PC-3 (cell line): ENCODE measurements around the gene FDX1. TPM values are rescaled to one million over a fixed set of nuclear protein-coding genes. Genes with fewer than 3 reads are reported as not detected.

Experiments used
- ATAC-seq: fragments of 200-7000 bp; cut with Tn5 transposase; 2 replicates; pipeline ENCODE4 v1.9.1; 2020; ENCODE audit warnings: mild to moderate bottlenecking, moderate library complexity
- BruUV-seq: library from RNA; stranded (reverse); fragments of 400-500 nt; replicated peaks from 2 replicates; lab custom pipeline; 2021; lab: Mats Ljungman, UMichigan
- CTCF ChIA-PET: fragments of 300-600 bp; sonication (Branson Sonifier 250); formaldehyde crosslinking; loops from one replicate; lab custom pipeline; 2022; ENCODE audit warnings: antibody characterized with exemption; lab: Charles Lee
- POLR2A ChIA-PET: fragments of 300-600 bp; sonication (Branson Sonifier 250); formaldehyde crosslinking; loops from one replicate; lab custom pipeline; 2022; ENCODE audit warnings: antibody characterized with exemption; ENCODE audit not compliant: unreplicated experiment; lab: Charles Lee
- DNase-seq: peaks from one replicate; pipeline ENCODE4 v3.0.0-alpha.2; 2015
- H2AFZ ChIP-seq: fragments of 300-600 bp; sonication (generic); 2 replicates; pipeline ENCODE4 v1.6.0; 2016; ENCODE audit warnings: antibody characterized with exemption, low read length
- H3F3A ChIP-seq: fragments of 300-600 bp; sonication (generic); one replicate; pipeline ENCODE4 v1.6.0; 2017; ENCODE audit warnings: antibody characterized with exemption, low read length, control low read depth, mild to moderate bottlenecking; ENCODE audit not compliant: unreplicated experiment
- H3K27ac ChIP-seq: fragments of 300-600 bp; sonication (generic); 2 replicates; pipeline ENCODE4 v1.5.1; 2016; ENCODE audit warnings: mild to moderate bottlenecking, low read length
- H3K27me3 ChIP-seq: fragments of 300-600 bp; sonication (generic); 2 replicates; pipeline ENCODE4 v1.6.1; 2016; ENCODE audit warnings: low read length, mixed read lengths
- H3K36me3 ChIP-seq: fragments of 300-600 bp; sonication (generic); 2 replicates; pipeline ENCODE4 v1.6.1; 2016; ENCODE audit warnings: low read depth, mixed run types, low read length, mixed read lengths
- H3K4me1 ChIP-seq: fragments of 300-600 bp; sonication (generic); 2 replicates; pipeline ENCODE4 v1.5.1; 2016; ENCODE audit warnings: low read length; ENCODE audit not compliant: insufficient read depth
- H3K4me2 ChIP-seq: fragments of 300-600 bp; sonication (generic); 2 replicates; pipeline ENCODE4 v1.6.0; 2016; ENCODE audit warnings: low read length
- H3K4me3 ChIP-seq: fragments of 300-600 bp; sonication (generic); 2 replicates; pipeline ENCODE4 v1.5.1; 2016; ENCODE audit warnings: mild to moderate bottlenecking, low read length, mixed read lengths
- H3K79me2 ChIP-seq: fragments of 300-600 bp; sonication (generic); 2 replicates; pipeline ENCODE4 v1.6.1; 2017; ENCODE audit warnings: low read length, mixed read lengths
- H3K9ac ChIP-seq: fragments of 300-600 bp; sonication (generic); 2 replicates; pipeline ENCODE4 v1.6.0; 2016; ENCODE audit warnings: mild to moderate bottlenecking, low read length
- H3K9me2 ChIP-seq: fragments of 300-600 bp; sonication (generic); replicated peaks from 2 replicates; pipeline ENCODE4 v1.6.1; 2016; ENCODE audit warnings: mixed run types, low read length, mixed read lengths
- H3K9me3 ChIP-seq: fragments of 300-600 bp; sonication (generic); 2 replicates; pipeline ENCODE4 v1.6.1; 2016; ENCODE audit warnings: low read length, mixed read lengths
- H4K20me1 ChIP-seq: fragments of 300-600 bp; sonication (generic); 2 replicates; pipeline ENCODE4 v1.6.1; 2016; ENCODE audit warnings: low read length, mixed read lengths
- EZH2 ChIP-seq: fragments of 300-600 bp; sonication (generic); IDR thresholded peaks from one replicate; pipeline ENCODE4 v1.6.1; 2017; ENCODE audit warnings: antibody characterized with exemption, mild to moderate bottlenecking, low read length; ENCODE audit not compliant: unreplicated experiment
- EZH2phosphoT487 ChIP-seq: fragments of 300-600 bp; sonication (generic); IDR thresholded peaks from 2 replicates; pipeline ENCODE4 v1.6.1; 2018; ENCODE audit warnings: mild to moderate bottlenecking, antibody characterized with exemption, low read length, borderline replicate concordance
- intact Hi-C: fragments of 100-400 bp; cut with micrococcal nuclease; formaldehyde crosslinking; loops from 2 replicates; pipeline ENCODE4 v1.9.0; 2023
- total RNA-seq: library from RNA; depleted of rRNA; stranded (reverse); fragments of >200 nt; gene quantifications from 2 replicates; pipeline ENCODE4 v1.2.3, GENCODE V29; 2014
- TF ChIP-seq, protein P1 (sequence below): fragments of 300-600 bp; sonication (generic); conservative IDR thresholded peaks from 2 replicates; pipeline ENCODE4 v1.5.1; 2017; ENCODE audit warnings: antibody characterized with exemption, low read depth, mild to moderate bottlenecking, low read length

The FDX1 gene
- total RNA-seq, 1 experiment from 2014 or later: 14.8 TPM

DNA sequence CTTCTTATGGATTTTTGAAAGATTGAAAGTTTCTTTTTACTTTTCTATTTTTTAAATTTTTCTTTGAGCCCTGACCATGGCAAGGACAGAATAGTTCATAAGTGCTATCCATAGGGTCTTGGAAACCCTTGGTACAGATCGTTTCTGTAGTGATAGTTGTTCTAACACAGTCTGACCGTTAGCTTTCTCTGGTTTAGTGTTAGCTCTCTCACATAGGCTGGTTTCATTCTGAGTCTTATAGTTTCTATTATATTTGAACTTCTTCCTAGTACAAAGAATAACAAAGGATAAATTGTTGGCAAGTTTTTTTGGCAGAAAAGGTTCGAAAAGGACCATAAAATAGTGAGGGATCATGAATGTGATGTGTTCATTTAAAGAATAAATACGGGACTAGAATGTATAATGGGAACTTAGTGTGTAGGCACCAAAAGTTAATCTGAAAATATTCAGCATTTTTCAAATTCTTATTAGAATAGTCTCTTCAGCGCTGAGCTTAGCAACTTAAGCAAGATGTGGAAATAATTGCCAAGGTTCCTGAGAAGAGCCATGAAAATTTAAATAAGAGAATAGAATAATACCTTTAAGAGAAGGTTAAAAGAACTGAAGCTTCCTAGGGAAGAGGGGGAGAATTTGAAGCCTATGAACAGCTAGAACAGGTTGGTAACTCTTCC is 24.1 kb downstream of the FDX1 start:
- TF ChIP-seq EZH2 (no peak), EZH2phosphoT487 (no peak)
- TF ChIP-seq, protein P1, sequence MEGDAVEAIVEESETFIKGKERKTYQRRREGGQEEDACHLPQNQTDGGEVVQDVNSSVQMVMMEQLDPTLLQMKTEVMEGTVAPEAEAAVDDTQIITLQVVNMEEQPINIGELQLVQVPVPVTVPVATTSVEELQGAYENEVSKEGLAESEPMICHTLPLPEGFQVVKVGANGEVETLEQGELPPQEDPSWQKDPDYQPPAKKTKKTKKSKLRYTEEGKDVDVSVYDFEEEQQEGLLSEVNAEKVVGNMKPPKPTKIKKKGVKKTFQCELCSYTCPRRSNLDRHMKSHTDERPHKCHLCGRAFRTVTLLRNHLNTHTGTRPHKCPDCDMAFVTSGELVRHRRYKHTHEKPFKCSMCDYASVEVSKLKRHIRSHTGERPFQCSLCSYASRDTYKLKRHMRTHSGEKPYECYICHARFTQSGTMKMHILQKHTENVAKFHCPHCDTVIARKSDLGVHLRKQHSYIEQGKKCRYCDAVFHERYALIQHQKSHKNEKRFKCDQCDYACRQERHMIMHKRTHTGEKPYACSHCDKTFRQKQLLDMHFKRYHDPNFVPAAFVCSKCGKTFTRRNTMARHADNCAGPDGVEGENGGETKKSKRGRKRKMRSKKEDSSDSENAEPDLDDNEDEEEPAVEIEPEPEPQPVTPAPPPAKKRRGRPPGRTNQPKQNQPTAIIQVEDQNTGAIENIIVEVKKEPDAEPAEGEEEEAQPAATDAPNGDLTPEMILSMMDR: no peak
- no peaks in the 10 kb centered on the region for H4K20me1 ChIP-seq
- no peaks in the 10 kb centered on the region for H3K27me3 ChIP-seq
- H3K9me3 ChIP-seq: no peaks in the 10 kb centered on the region
- BruUV-seq: no TSS peak
- H3F3A ChIP-seq: no peaks in the 10 kb centered on the region
- no peaks in the 10 kb centered on the region for H3K79me2 ChIP-seq
- ATAC-seq: no peak
- CTCF ChIA-PET: no interaction called here
- intact Hi-C loops: no loop called here
- H2AFZ ChIP-seq: no peak overlapping the region
- H3K4me1 ChIP-seq: no peaks in the 10 kb centered on the region
- POLR2A ChIA-PET: no interaction called here
- H3K9ac ChIP-seq: no peak overlapping the region
- H3K27ac ChIP-seq: no peak overlapping the region
- no peak for DNase-seq
- no peak overlapping the region for H3K4me3 ChIP-seq
- no peak overlapping the region for H3K4me2 ChIP-seq
- no peaks in the 10 kb centered on the region; the same call in 1 of the 2 replicates for H3K36me3 ChIP-seq
- H3K9me2 ChIP-seq: no peaks in the 10 kb centered on the region

DNA sequence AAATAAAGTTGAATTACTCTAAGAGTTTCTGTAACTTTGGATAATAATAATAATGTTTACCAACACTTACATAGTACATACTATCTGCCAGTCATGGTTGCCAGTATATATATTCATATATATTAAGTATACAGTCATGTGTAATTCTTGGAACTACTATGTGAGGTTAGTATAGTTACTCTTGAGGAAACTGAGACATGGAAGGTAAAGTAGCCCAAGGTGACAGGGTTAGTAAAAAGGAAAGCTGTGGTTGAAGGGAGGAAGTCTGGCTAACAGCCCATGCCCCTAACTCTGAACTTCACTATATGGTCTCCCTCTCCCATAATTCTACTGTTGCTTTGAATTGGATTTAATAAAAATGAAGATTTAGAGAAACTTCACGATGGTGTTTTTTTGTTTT is 24.9 kb downstream of the FDX1 start:
- CTCF ChIA-PET: no interaction called here
- Histone ChIP-seq H3K27ac (no peak overlapping the region), H3F3A (no peaks in the 10 kb centered on the region), H3K9me2 (no peaks in the 10 kb centered on the region), H2AFZ (no peak overlapping the region), H3K4me1 (no peaks in the 10 kb centered on the region), H3K9ac (no peak overlapping the region), H4K20me1 (0 out of 2 replicates have a peak, but pooled peaks cover 4% of the 10 kb centered on the region), H3K27me3 (no peaks in the 10 kb centered on the region), H3K4me3 (no peak overlapping the region), H3K36me3 (no peaks in the 10 kb centered on the region; the same call in 1 of the 2 replicates), H3K79me2 (no peaks in the 10 kb centered on the region), H3K4me2 (no peak overlapping the region), H3K9me3 (no peaks in the 10 kb centered on the region)
- TF ChIP-seq, protein P1: no peak
- TF ChIP-seq EZH2: no peak
- no peak for TF ChIP-seq EZH2phosphoT487
- ATAC-seq (no peak), DNase-seq (no peak)
- BruUV-seq: no TSS peak
- intact Hi-C loops: no loop called here
- POLR2A ChIA-PET: no interaction called here

DNA sequence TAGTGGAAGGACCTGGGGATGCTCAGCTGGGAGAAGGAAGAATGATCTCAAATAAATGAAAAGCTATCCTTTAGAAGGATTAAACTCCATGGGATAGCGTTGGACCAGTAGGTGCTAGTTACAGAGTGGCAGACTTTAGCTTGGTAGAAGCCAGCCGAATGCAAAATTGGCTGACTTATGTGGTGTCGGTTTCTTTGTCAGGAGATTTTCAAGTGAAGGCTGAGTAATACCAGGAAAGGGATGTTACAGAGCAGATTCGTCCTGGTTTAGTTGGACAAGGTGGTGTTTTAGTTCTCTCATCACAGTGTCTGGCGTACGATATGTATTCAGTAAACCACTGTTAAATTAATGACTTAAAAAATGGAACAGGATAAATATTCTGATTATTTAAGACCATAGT is 26.0 kb downstream of the FDX1 start:
- H3K4me3 ChIP-seq: no peak overlapping the region
- no peaks in the 10 kb centered on the region for H3K4me1 ChIP-seq
- POLR2A ChIA-PET: interaction anchor here (1.0 kb wide), 1 partner anchor 10 kb away, joined by 3 read pairs; no protein-coding TSS in a partner anchor
- no peak overlapping the region for H3K9ac ChIP-seq
- intact Hi-C loops: no loop called here
- DNase-seq (no peak), ATAC-seq (no peak)
- H3K9me3 ChIP-seq: no peaks in the 10 kb centered on the region
- BruUV-seq: no TSS peak
- no peak overlapping the region for H2AFZ ChIP-seq
- no peaks in the 10 kb centered on the region; the same call in 1 of the 2 replicates for H3K36me3 ChIP-seq
- TF ChIP-seq EZH2phosphoT487 (no peak), EZH2 (no peak)
- TF ChIP-seq, protein P1: no peak
- no peak overlapping the region for H3K27ac ChIP-seq
- no peaks in the 10 kb centered on the region for H3K79me2 ChIP-seq
- H4K20me1 ChIP-seq: 0 out of 2 replicates have a peak, but pooled peaks cover 4% of the 10 kb centered on the region
- no peaks in the 10 kb centered on the region for H3F3A ChIP-seq
- H3K9me2 ChIP-seq: no peaks in the 10 kb centered on the region
- H3K4me2 ChIP-seq: no peak overlapping the region
- no peaks in the 10 kb centered on the region for H3K27me3 ChIP-seq
- CTCF ChIA-PET: no interaction called here
